HEK293 (cell line): Measurements from ENCODE around the gene OAT.
"Not testable (repeated sequence)": the region's sequence is repeated elsewhere in the genome, so short reads cannot be mapped to it uniquely, and the experiment has no call there.

Source experiments
- MZF1 ChIP-seq: fragments of 450-650 bp; formaldehyde crosslinking; IDR thresholded peaks from 2 replicates; pipeline ENCODE4 v1.5.1; 2017; ENCODE audit warnings: missing biosample characterization, missing genetic modification characterization, borderline replicate concordance
- SETDB1 ChIP-seq: IDR thresholded peaks from one replicate; pipeline ENCODE4 v1.6.1; 2017; ENCODE audit warnings: mild to moderate bottlenecking, low read length, moderate library complexity, mixed read lengths; ENCODE audit not compliant: insufficient read length
- YY1 ChIP-seq: fragments of 450-650 bp; formaldehyde crosslinking; IDR thresholded peaks from 2 replicates; pipeline ENCODE4 v1.5.1; 2018; ENCODE audit warnings: missing biosample characterization, missing genetic modification characterization
- ZNF138 ChIP-seq: fragments of 450-650 bp; formaldehyde crosslinking; IDR thresholded peaks from 2 replicates; pipeline ENCODE4 v1.5.1; 2016; ENCODE audit warnings: missing biosample characterization, missing genetic modification characterization, borderline replicate concordance
- ZNF214 ChIP-seq: fragments of 450-650 bp; formaldehyde crosslinking; IDR thresholded peaks from 2 replicates; pipeline ENCODE4 v1.5.1; 2017; ENCODE audit warnings: missing biosample characterization, mild to moderate bottlenecking, missing genetic modification characterization, borderline replicate concordance
- ZNF274 ChIP-seq, 2 experiments: fragments of 200-500 bp in 1 of 2; fragments of 450-650 bp in 1 of 2; sonication (Bioruptor generic) in 1 of 2; formaldehyde crosslinking in 1 of 2; IDR thresholded peaks; 2 replicates each; pipeline versions ENCODE4 v1.5.1 to v1.6.1; 2014 to 2016; ENCODE audit warnings: borderline replicate concordance in 1 of 2, inconsistent platforms in 1 of 2, low read length in 1 of 2, missing biosample characterization in 1 of 2, missing genetic modification characterization in 1 of 2
- ZNF549 ChIP-seq: fragments of 450-650 bp; IDR thresholded peaks from 2 replicates; pipeline ENCODE4 v1.5.1; 2018; ENCODE audit warnings: missing biosample characterization, missing genetic modification characterization, mild to moderate bottlenecking, inconsistent platforms, moderate library complexity
- ZNF629 ChIP-seq: fragments of 450-650 bp; formaldehyde crosslinking; IDR thresholded peaks from 2 replicates; pipeline ENCODE4 v1.5.1; 2017; ENCODE audit warnings: missing biosample characterization, missing genetic modification characterization
- TF ChIP-seq, protein P1 (sequence below): fragments of 450-650 bp; formaldehyde crosslinking; IDR thresholded peaks from 2 replicates; pipeline ENCODE4 v1.5.1; 2016; ENCODE audit warnings: missing biosample characterization, missing genetic modification characterization
- TF ChIP-seq, protein P2 (sequence below): fragments of 450-650 bp; formaldehyde crosslinking; IDR thresholded peaks from 2 replicates; pipeline ENCODE4 v1.5.1; 2016; ENCODE audit warnings: missing biosample characterization, missing genetic modification characterization
- TF ChIP-seq, protein P3 (sequence below): fragments of 450-650 bp; formaldehyde crosslinking; IDR thresholded peaks from 2 replicates; pipeline ENCODE4 v1.5.1; 2016; ENCODE audit warnings: missing biosample characterization, missing genetic modification characterization

DNA sequence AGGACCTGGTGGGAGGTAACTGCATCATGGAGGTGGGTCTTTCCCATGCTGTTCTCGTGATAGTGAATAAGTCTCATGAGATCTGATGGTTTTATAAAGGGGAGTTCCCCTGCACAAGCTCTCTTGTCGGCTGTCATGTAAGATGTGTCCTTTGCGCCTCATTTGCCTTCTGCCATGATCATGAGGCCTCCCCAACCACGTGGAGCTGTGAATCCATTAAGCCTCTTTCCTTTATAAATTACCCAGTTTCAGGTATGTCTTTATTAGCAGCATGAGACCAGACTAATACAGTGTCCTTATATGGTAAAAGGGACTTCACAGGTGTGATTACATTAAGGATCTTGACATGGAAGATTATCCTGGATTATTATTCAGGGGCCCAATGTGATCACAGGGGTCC lies 49.2 kb downstream of the OAT start:
- TF ChIP-seq, protein P1, sequence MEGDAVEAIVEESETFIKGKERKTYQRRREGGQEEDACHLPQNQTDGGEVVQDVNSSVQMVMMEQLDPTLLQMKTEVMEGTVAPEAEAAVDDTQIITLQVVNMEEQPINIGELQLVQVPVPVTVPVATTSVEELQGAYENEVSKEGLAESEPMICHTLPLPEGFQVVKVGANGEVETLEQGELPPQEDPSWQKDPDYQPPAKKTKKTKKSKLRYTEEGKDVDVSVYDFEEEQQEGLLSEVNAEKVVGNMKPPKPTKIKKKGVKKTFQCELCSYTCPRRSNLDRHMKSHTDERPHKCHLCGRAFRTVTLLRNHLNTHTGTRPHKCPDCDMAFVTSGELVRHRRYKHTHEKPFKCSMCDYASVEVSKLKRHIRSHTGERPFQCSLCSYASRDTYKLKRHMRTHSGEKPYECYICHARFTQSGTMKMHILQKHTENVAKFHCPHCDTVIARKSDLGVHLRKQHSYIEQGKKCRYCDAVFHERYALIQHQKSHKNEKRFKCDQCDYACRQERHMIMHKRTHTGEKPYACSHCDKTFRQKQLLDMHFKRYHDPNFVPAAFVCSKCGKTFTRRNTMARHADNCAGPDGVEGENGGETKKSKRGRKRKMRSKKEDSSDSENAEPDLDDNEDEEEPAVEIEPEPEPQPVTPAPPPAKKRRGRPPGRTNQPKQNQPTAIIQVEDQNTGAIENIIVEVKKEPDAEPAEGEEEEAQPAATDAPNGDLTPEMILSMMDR: not testable (repeated sequence)
- TF ChIP-seq MZF1 (tag by site-specific recombination); ZNF214 (tag by site-specific recombination); ZNF629 (tag by site-specific recombination); ZNF274 (IDR thresholded peaks at IDR 0.05; ENCODE audit: low read length); ZNF274 (tag by site-specific recombination; IDR thresholded peaks at IDR 0.05; ENCODE audit: borderline replicate concordance); YY1 (tag by site-specific recombination); ZNF549 (tag by site-specific recombination); ZNF138 (tag by site-specific recombination); SETDB1: not testable (repeated sequence)
- TF ChIP-seq, protein P2, sequence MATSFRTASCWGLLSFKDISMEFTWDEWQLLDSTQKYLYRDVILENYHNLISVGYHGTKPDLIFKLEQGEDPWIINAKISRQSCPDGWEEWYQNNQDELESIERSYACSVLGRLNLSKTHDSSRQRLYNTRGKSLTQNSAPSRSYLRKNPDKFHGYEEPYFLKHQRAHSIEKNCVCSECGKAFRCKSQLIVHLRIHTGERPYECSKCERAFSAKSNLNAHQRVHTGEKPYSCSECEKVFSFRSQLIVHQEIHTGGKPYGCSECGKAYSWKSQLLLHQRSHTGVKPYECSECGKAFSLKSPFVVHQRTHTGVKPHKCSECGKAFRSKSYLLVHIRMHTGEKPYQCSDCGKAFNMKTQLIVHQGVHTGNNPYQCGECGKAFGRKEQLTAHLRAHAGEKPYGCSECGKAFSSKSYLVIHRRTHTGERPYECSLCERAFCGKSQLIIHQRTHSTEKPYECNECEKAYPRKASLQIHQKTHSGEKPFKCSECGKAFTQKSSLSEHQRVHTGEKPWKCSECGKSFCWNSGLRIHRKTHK (tag by site-specific recombination): not testable (repeated sequence)
- TF ChIP-seq, protein P3, sequence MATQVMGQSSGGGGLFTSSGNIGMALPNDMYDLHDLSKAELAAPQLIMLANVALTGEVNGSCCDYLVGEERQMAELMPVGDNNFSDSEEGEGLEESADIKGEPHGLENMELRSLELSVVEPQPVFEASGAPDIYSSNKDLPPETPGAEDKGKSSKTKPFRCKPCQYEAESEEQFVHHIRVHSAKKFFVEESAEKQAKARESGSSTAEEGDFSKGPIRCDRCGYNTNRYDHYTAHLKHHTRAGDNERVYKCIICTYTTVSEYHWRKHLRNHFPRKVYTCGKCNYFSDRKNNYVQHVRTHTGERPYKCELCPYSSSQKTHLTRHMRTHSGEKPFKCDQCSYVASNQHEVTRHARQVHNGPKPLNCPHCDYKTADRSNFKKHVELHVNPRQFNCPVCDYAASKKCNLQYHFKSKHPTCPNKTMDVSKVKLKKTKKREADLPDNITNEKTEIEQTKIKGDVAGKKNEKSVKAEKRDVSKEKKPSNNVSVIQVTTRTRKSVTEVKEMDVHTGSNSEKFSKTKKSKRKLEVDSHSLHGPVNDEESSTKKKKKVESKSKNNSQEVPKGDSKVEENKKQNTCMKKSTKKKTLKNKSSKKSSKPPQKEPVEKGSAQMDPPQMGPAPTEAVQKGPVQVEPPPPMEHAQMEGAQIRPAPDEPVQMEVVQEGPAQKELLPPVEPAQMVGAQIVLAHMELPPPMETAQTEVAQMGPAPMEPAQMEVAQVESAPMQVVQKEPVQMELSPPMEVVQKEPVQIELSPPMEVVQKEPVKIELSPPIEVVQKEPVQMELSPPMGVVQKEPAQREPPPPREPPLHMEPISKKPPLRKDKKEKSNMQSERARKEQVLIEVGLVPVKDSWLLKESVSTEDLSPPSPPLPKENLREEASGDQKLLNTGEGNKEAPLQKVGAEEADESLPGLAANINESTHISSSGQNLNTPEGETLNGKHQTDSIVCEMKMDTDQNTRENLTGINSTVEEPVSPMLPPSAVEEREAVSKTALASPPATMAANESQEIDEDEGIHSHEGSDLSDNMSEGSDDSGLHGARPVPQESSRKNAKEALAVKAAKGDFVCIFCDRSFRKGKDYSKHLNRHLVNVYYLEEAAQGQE (tag by site-specific recombination): not testable (repeated sequence)
